Loucy (cell line): ENCODE results near the gene MALRD1.

Experiments
- H2AFZ ChIP-seq: fragments of 200-600 bp; sonication (generic); 2 replicates; pipeline ENCODE4 v1.6.0; 2016; ENCODE audit warnings: antibody characterized with exemption, mild to moderate bottlenecking, low read length, moderate library complexity
- H3F3A ChIP-seq: fragments of 200-600 bp; 2 replicates; pipeline ENCODE4 v1.6.0; 2016; ENCODE audit warnings: antibody characterized with exemption, low read depth, mild to moderate bottlenecking
- H3K27me3 ChIP-seq: fragments of 200-600 bp; sonication (generic); 2 replicates; pipeline ENCODE4 v1.6.1; 2014; ENCODE audit warnings: low read length, mild to moderate bottlenecking; ENCODE audit not compliant: insufficient read depth, poor library complexity, severe bottlenecking
- H3K36me3 ChIP-seq: fragments of 200-600 bp; sonication (generic); 2 replicates; pipeline ENCODE4 v1.6.1; 2016; ENCODE audit warnings: low read length; ENCODE audit not compliant: insufficient read depth
- H3K4me1 ChIP-seq: fragments of 200-600 bp; sonication (generic); 2 replicates; pipeline ENCODE4 v1.5.1; 2014; ENCODE audit warnings: low read length, mild to moderate bottlenecking; ENCODE audit not compliant: insufficient read depth, poor library complexity, severe bottlenecking
- H3K4me2 ChIP-seq: fragments of 200-600 bp; sonication (generic); 2 replicates; pipeline ENCODE4 v1.6.0; 2014; ENCODE audit warnings: antibody characterized with exemption, low read length, low read depth, mild to moderate bottlenecking; ENCODE audit not compliant: poor library complexity, severe bottlenecking
- H3K4me3 ChIP-seq: fragments of 200-600 bp; sonication (generic); 2 replicates; pipeline ENCODE4 v1.5.1; 2014; ENCODE audit warnings: low read length, mild to moderate bottlenecking, mixed read lengths; ENCODE audit not compliant: poor library complexity, severe bottlenecking
- H3K79me2 ChIP-seq: fragments of 200-600 bp; sonication (generic); 2 replicates; pipeline ENCODE4 v1.6.1; 2014; ENCODE audit warnings: low read length; ENCODE audit not compliant: insufficient read depth
- H3K9ac ChIP-seq: fragments of 200-600 bp; sonication (generic); 2 replicates; pipeline ENCODE4 v1.6.0; 2014; ENCODE audit warnings: mild to moderate bottlenecking, low read depth, low read length, moderate library complexity; ENCODE audit not compliant: poor library complexity, severe bottlenecking
- H3K9me2 ChIP-seq: fragments of 200-600 bp; sonication (generic); replicated peaks from 2 replicates; pipeline ENCODE4 v1.6.1; 2016; ENCODE audit warnings: low read depth, low read length, mixed read lengths
- H3K9me3 ChIP-seq: fragments of 200-600 bp; sonication (generic); 2 replicates; pipeline ENCODE4 v1.6.1; 2014; ENCODE audit warnings: mild to moderate bottlenecking, antibody characterized with exemption, low read length, low read depth; ENCODE audit not compliant: insufficient read depth
- H4K20me1 ChIP-seq: fragments of 200-600 bp; sonication (generic); 2 replicates; pipeline ENCODE4 v1.6.0; 2014; ENCODE audit warnings: antibody characterized with exemption, low read length, mild to moderate bottlenecking; ENCODE audit not compliant: insufficient read depth, poor library complexity, severe bottlenecking
- CTCF ChIP-seq: fragments of 200-600 bp; sonication (generic); conservative IDR thresholded peaks from 2 replicates; pipeline ENCODE4 v1.5.1; 2014; ENCODE audit warnings: mild to moderate bottlenecking, antibody characterized with exemption, low read length
- EZH2phosphoT487 ChIP-seq: fragments of 200-600 bp; IDR thresholded peaks from 2 replicates; pipeline ENCODE4 v1.6.1; 2018; ENCODE audit warnings: antibody characterized with exemption, mild to moderate bottlenecking, moderate library complexity, borderline replicate concordance

The MALRD1 gene

GRCh38 chr10:19158870-19159269 is 110.3 kb downstream of the MALRD1 start:
- TF ChIP-seq CTCF (no peak), EZH2phosphoT487 (no peak)
- Histone ChIP-seq H3K9me2 (no peaks in the 10 kb centered on the region), H3K27me3 (no peaks in the 10 kb centered on the region), H3K36me3 (no peaks in the 10 kb centered on the region), H3K4me1 (no peaks in the 10 kb centered on the region), H4K20me1 (no peaks in the 10 kb centered on the region), H3F3A (no peaks in the 10 kb centered on the region), H3K4me2 (no peak overlapping the region), H3K4me3 (no peak overlapping the region), H3K9me3 (no peaks in the 10 kb centered on the region), H3K9ac (no peak overlapping the region), H3K79me2 (no peaks in the 10 kb centered on the region), H2AFZ (no peak overlapping the region)

- no peaks in the 10 kb centered on the region for H3F3A ChIP-seq
- no peak overlapping the region for H3K4me2 ChIP-seq
- H3K4me3 ChIP-seq: no peak overlapping the region
- H3K36me3 ChIP-seq: no peaks in the 10 kb centered on the region
- H3K9ac ChIP-seq: no peak overlapping the region
- no peaks in the 10 kb centered on the region for H3K4me1 ChIP-seq
- H3K9me2 ChIP-seq: no peaks in the 10 kb centered on the region
- no peaks in the 10 kb centered on the region for H3K27me3 ChIP-seq
- H2AFZ ChIP-seq: no peak overlapping the region
- TF ChIP-seq EZH2phosphoT487 (no peak), CTCF (no peak)
- H3K9me3 ChIP-seq: no peaks in the 10 kb centered on the region
- no peaks in the 10 kb centered on the region for H3K79me2 ChIP-seq
- H4K20me1 ChIP-seq: no peaks in the 10 kb centered on the region
Observed at GRCh38 chr10:19164461-19164860, 115.9 kb downstream of the MALRD1 start.

GRCh38 chr10:19168584-19168983 is 120.0 kb downstream of the MALRD1 start:
- H3F3A ChIP-seq: no peaks in the 10 kb centered on the region
- no peak overlapping the region for H3K9ac ChIP-seq
- no peaks in the 10 kb centered on the region for H3K36me3 ChIP-seq
- TF ChIP-seq CTCF (no peak), EZH2phosphoT487 (no peak)
- no peak overlapping the region for H3K4me2 ChIP-seq
- no peak overlapping the region for H2AFZ ChIP-seq
- no peaks in the 10 kb centered on the region for H3K9me2 ChIP-seq
- no peaks in the 10 kb centered on the region for H3K27me3 ChIP-seq
- H3K79me2 ChIP-seq: no peaks in the 10 kb centered on the region
- H4K20me1 ChIP-seq: no peaks in the 10 kb centered on the region
- H3K9me3 ChIP-seq: no peaks in the 10 kb centered on the region
- no peaks in the 10 kb centered on the region for H3K4me1 ChIP-seq
- no peak overlapping the region for H3K4me3 ChIP-seq
